ENCODE results near the gene CLEC4E.
"Not testable (repeated sequence)": the region's sequence is repeated elsewhere in the genome, so short reads cannot be mapped to it uniquely, and the experiment has no call there.

CLEC4E gene

GRCh38 chr12:8540831-8541230 is at the start of gene CLEC4E:
Gene CLEC4E, minus strand, starts transcription at chr12:8540905. Its CDS starts 108 bp downstream, at chr12:8540797.
- H3K4me3 ChIP-seq (ENCODE audit: low read length) = not testable (repeated sequence)

GRCh38 chr12:8589679-8590078 is 49.0 kb upstream of the CLEC4E start:
- H3K4me3 ChIP-seq (ENCODE audit: low read length) = no peak overlapping the region
- TF ChIP-seq ZNF274 (IDR thresholded peaks at IDR 0.05; ENCODE audit: low read depth, low read length) = no peak

GRCh38 chr12:8584478-8584877 is 43.8 kb upstream of the CLEC4E start:
- not testable (repeated sequence) for H3K4me3 ChIP-seq (ENCODE audit: low read length)

- no peak for TF ChIP-seq ZNF274 (IDR thresholded peaks at IDR 0.05; ENCODE audit: low read depth, low read length)
Observed at GRCh38 chr12:8584004-8584403, 43.3 kb upstream of the CLEC4E start.

GRCh38 chr12:8581098-8581784 is 40.5 kb upstream of the CLEC4E start:
- no peak overlapping the region for H3K4me3 ChIP-seq (ENCODE audit: low read length)
- no peak for TF ChIP-seq ZNF274 (IDR thresholded peaks at IDR 0.05; ENCODE audit: low read depth, low read length)

More at GRCh38 chr12:8584004-8584403, 43.3 kb upstream of the CLEC4E start:
- no peak overlapping the region for H3K4me3 ChIP-seq (ENCODE audit: low read length)

- TF ChIP-seq ZNF274 (IDR thresholded peaks at IDR 0.05; ENCODE audit: low read depth, low read length) = no peak
- H3K4me3 ChIP-seq (ENCODE audit: low read length) = no peak overlapping the region
Observed at GRCh38 chr12:8577879-8578278, 37.2 kb upstream of the CLEC4E start.

GRCh38 chr12:8572507-8572906 is 31.8 kb upstream of the CLEC4E start:
- TF ChIP-seq ZNF274 (IDR thresholded peaks at IDR 0.05; ENCODE audit: low read depth, low read length) = no peak
- no peak overlapping the region for H3K4me3 ChIP-seq (ENCODE audit: low read length)

- TF ChIP-seq ZNF274 (IDR thresholded peaks at IDR 0.05; ENCODE audit: low read depth, low read length) = no peak
- H3K4me3 ChIP-seq (ENCODE audit: low read length) = no peak overlapping the region
Observed at GRCh38 chr12:8566525-8566924, 25.8 kb upstream of the CLEC4E start.

- H3K4me3 ChIP-seq (ENCODE audit: low read length) = not testable (repeated sequence)
Observed at GRCh38 chr12:8566052-8566451, 25.3 kb upstream of the CLEC4E start.

GRCh38 chr12:8564656-8565055 is 24.0 kb upstream of the CLEC4E start:
- H3K4me3 ChIP-seq (ENCODE audit: low read length) = no peak overlapping the region
- TF ChIP-seq ZNF274 (IDR thresholded peaks at IDR 0.05; ENCODE audit: low read depth, low read length) = no peak

GRCh38 chr12:8563356-8563755 is 22.7 kb upstream of the CLEC4E start:
- no peak for TF ChIP-seq ZNF274 (IDR thresholded peaks at IDR 0.05; ENCODE audit: low read depth, low read length)
- H3K4me3 ChIP-seq (ENCODE audit: low read length) = no peak overlapping the region

- TF ChIP-seq ZNF274 (IDR thresholded peaks at IDR 0.05; ENCODE audit: low read depth, low read length) = no peak
- H3K4me3 ChIP-seq (ENCODE audit: low read length) = no peak overlapping the region
Observed at GRCh38 chr12:8562310-8562709, 21.6 kb upstream of the CLEC4E start.

GRCh38 chr12:8561011-8561410 is 20.3 kb upstream of the CLEC4E start:
- TF ChIP-seq ZNF274 (IDR thresholded peaks at IDR 0.05; ENCODE audit: low read depth, low read length) = no peak
- no peak overlapping the region for H3K4me3 ChIP-seq (ENCODE audit: low read length)

GRCh38 chr12:8559676-8560075 is 19.0 kb upstream of the CLEC4E start:
- TF ChIP-seq ZNF274 (IDR thresholded peaks at IDR 0.05; ENCODE audit: low read depth, low read length) = no peak
- no peak overlapping the region for H3K4me3 ChIP-seq (ENCODE audit: low read length)

GRCh38 chr12:8556531-8557097 is 15.9 kb upstream of the CLEC4E start:
- no peak overlapping the region for H3K4me3 ChIP-seq (ENCODE audit: low read length)
- no peak for TF ChIP-seq ZNF274 (IDR thresholded peaks at IDR 0.05; ENCODE audit: low read depth, low read length)
